ENCODE results near the gene HAO1.

HAO1 gene

DNA sequence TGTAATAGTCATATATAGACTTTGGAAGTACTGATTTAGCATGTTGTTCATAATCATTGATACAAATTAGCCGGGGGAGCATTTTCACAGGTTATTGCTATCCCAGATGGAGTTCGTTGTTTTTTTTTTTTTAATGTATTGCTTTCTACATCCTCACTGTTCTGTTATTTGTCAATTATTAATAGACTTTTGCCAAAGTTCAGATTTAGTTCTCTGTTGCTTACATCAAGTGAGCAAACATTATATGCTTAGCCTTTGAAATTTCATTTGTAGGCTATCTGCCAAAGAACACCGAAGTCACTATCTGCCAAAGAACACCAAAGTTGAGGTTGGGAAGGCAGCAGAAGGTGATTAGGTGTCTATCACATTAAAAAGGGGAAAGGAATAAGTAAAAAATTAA lies at the start of gene HAO1:
Gene HAO1 (minus strand): TSS at position 118 of the 400 bp plus-strand sequence. CDS start 36 bp downstream, at position 82.
- no peak for DNase-seq (ENCODE audit: low read depth)
- TF ChIP-seq, protein P1, sequence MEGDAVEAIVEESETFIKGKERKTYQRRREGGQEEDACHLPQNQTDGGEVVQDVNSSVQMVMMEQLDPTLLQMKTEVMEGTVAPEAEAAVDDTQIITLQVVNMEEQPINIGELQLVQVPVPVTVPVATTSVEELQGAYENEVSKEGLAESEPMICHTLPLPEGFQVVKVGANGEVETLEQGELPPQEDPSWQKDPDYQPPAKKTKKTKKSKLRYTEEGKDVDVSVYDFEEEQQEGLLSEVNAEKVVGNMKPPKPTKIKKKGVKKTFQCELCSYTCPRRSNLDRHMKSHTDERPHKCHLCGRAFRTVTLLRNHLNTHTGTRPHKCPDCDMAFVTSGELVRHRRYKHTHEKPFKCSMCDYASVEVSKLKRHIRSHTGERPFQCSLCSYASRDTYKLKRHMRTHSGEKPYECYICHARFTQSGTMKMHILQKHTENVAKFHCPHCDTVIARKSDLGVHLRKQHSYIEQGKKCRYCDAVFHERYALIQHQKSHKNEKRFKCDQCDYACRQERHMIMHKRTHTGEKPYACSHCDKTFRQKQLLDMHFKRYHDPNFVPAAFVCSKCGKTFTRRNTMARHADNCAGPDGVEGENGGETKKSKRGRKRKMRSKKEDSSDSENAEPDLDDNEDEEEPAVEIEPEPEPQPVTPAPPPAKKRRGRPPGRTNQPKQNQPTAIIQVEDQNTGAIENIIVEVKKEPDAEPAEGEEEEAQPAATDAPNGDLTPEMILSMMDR (IDR thresholded peaks at IDR 0.05; ENCODE audit: low read depth, low read length, missing control alignments) = no peak
- no peak within 1 kb of the TSS for H3K4me3 ChIP-seq (ENCODE audit: low read depth, low read length)

DNA sequence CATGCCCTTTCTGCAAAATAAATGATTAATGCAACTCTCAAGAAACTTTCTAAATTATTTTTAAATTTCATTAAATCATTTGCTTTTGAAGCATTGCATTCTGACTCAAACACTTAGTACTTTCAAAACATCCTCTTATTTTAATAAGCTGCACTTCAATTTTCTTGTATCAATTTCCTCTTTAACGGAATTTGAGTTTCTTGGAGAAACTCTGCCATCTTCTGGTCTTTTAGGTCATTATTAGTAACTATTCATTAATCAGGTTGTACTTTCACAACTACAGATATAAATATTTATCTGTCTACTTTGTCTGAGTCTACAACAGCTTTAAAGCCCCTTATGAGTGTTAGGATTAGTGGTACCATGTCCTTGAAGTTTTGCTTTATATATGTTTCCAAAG lies 49.1 kb upstream of the HAO1 start:
- TF ChIP-seq, protein P1 (IDR thresholded peaks at IDR 0.05; ENCODE audit: low read depth, low read length, missing control alignments) = no peak
- H3K4me3 ChIP-seq (ENCODE audit: low read depth, low read length) = no peak overlapping the region
- DNase-seq (ENCODE audit: low read depth) = no peak

DNA sequence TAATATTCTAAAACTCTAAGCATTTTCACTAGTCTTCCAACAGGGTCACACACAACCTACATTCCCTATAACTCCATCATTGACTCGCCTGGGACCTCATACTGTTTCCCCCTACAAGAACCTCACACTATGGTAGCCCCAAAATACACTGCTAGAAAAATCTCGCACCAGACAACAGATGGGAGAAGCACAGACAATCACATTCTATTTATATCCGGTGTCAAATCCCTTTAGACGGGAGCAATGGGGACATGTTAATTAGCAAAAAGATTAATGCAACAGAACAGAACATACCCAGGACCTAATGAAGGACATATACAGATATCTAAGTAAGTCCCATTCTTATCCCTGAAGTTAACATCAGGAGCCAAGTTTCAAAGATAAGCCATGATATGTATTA lies 45.7 kb upstream of the HAO1 start:
- TF ChIP-seq, protein P1 (IDR thresholded peaks at IDR 0.05; ENCODE audit: low read depth, low read length, missing control alignments) = no peak
- H3K4me3 ChIP-seq (ENCODE audit: low read depth, low read length) = no peak overlapping the region
- no peak for DNase-seq (ENCODE audit: low read depth)

DNA sequence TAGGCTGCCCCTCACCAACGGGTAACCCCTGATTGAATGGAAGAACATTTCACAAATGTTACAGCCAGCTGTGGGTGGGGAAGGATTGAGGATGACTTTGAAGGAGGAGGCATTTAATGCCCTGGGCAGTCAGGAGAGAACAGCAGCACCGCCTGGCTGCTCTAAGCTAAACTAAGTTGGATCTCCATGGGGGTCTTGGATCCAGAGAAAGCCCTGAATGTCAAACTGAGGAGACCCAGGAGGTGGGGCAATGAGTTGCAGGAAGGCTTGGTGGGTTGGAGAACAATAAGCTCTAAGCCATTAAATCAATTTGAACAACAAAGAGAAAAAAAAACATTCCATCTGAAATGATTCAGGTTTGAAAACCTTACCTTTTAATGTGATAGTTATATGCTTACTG lies 43.9 kb upstream of the HAO1 start:
- H3K4me3 ChIP-seq (ENCODE audit: low read depth, low read length) = no peak overlapping the region
- no peak for DNase-seq (ENCODE audit: low read depth)
- TF ChIP-seq, protein P1 (IDR thresholded peaks at IDR 0.05; ENCODE audit: low read depth, low read length, missing control alignments) = no peak

DNA sequence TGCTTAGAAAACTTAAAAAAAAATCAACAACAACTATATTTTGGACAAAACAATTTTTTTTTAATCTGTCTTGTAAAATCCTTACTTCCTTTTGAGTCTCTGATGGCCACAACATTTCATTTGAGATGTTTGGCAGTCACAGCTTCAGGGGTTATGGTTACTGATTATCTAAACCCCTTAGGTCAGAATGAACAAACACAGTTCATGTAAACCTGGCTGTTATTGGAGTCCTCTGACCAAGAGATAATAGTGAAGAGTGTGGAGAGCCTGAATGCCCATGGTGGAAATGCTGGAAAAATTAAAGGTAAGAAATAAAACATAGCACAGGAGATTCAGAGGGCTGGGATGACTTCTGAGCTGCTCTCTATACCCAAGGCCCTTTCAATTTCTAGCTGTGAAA lies 41.1 kb upstream of the HAO1 start:
- DNase-seq (ENCODE audit: low read depth) = no peak
- TF ChIP-seq, protein P1 (IDR thresholded peaks at IDR 0.05; ENCODE audit: low read depth, low read length, missing control alignments) = no peak
- H3K4me3 ChIP-seq (ENCODE audit: low read depth, low read length) = no peak overlapping the region

DNA sequence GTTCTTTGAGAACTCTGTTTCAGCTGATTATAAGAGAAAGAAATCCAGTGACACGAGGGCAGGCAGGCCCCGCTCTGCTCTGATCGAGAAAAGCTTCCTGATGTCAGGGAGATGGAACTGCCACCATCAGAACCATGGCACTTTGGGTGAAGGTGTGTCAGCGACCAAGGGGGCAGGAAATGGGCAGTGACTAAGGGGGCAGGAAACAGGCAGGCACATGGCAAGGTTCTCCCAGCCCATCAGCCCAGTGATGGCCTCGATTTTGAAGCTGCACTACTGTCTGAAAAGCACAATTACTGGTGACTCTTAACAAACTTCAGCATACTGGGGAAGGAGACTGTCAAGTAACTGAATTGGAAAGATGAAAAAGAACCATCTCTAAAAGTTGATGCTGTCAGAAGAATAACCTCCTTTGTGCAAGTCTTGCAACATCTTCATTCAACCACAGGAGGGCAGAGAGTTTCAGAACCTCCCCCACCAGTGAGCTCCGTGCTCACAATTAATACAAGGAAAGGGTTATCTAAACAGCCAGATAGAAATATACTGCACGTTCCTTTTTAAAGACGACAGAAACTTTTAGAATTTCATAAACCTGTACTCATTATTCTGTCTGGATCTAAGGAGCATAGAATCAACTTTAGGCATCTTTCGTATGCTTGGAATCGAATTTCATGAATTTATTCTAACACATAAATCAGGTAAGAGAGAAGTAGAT lies 40.2 kb upstream of the HAO1 start:
- no peak for DNase-seq (ENCODE audit: low read depth)
- TF ChIP-seq, protein P1 (IDR thresholded peaks at IDR 0.05; ENCODE audit: low read depth, low read length, missing control alignments) = peak; percentile 51
- H3K4me3 ChIP-seq (ENCODE audit: low read depth, low read length) = no peak overlapping the region

DNA sequence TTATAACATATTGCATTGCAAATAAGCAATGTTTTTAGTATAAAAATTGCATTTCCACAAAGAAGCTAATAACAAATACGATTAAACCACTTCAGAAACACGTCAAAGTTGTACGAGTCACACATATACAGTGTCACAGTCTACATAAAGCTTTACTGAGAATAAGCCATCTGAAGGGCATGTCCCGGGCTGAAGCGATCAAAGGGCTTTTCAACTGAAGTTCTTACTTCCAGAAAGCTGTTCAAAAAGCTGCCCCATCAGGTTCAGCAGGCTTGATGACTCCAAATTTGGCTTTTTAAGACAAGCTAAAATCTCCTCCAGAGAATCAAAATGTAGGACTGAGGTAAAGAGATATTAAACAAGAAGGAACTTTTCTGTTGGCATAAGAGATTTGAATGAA lies 37.5 kb upstream of the HAO1 start:
- TF ChIP-seq, protein P1 (IDR thresholded peaks at IDR 0.05; ENCODE audit: low read depth, low read length, missing control alignments) = no peak
- DNase-seq (ENCODE audit: low read depth) = no peak
- no peak overlapping the region for H3K4me3 ChIP-seq (ENCODE audit: low read depth, low read length)
